ENCODE results near the gene PLEKHM2. TPM values are rescaled to one million over a fixed set of nuclear protein-coding genes. Genes with fewer than 3 reads are reported as not detected.

PLEKHM2 gene
- total RNA-seq, 1 donor from 2014 or later = 60.6 TPM

DNA sequence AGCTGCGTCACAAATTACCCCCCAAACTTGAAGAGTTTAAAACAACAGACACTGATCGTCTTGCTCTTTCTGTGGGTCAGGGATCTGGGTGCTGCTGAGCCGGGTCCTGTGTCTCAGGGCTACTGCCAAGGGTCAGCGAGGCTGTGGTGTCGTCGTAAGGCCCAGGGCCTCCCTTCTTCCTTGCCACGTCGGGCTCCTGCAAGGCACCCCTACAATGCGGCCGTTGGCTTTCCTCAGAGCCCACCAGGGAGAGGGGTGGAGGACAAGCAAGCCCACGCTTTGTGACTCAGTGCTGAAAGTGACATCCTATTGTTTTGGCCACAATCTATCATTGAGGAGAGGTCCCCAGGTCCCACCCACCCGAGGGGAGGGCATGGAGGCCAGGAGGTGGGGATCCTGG, 66.8 kb downstream of the PLEKHM2 start:
- TF ChIP-seq, protein P1, sequence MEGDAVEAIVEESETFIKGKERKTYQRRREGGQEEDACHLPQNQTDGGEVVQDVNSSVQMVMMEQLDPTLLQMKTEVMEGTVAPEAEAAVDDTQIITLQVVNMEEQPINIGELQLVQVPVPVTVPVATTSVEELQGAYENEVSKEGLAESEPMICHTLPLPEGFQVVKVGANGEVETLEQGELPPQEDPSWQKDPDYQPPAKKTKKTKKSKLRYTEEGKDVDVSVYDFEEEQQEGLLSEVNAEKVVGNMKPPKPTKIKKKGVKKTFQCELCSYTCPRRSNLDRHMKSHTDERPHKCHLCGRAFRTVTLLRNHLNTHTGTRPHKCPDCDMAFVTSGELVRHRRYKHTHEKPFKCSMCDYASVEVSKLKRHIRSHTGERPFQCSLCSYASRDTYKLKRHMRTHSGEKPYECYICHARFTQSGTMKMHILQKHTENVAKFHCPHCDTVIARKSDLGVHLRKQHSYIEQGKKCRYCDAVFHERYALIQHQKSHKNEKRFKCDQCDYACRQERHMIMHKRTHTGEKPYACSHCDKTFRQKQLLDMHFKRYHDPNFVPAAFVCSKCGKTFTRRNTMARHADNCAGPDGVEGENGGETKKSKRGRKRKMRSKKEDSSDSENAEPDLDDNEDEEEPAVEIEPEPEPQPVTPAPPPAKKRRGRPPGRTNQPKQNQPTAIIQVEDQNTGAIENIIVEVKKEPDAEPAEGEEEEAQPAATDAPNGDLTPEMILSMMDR (IDR thresholded peaks at IDR 0.05; ENCODE audit: unreplicated experiment) = no peak
- Mint-ChIP-seq H3K9me3 (no peaks in the 10 kb centered on the region), H3K4me3 (no peak overlapping the region), H3K27ac (no peak overlapping the region), H3K4me1 (peaks cover 11% of the 10 kb centered on the region), H3K36me3 (no peaks in the 10 kb centered on the region), H3K27me3 (ENCODE audit: low read depth) (no peaks in the 10 kb centered on the region)
- DNase-seq (ENCODE audit: low spot score in 2 of 2, unreplicated experiment in 2 of 2) = no peak

DNA sequence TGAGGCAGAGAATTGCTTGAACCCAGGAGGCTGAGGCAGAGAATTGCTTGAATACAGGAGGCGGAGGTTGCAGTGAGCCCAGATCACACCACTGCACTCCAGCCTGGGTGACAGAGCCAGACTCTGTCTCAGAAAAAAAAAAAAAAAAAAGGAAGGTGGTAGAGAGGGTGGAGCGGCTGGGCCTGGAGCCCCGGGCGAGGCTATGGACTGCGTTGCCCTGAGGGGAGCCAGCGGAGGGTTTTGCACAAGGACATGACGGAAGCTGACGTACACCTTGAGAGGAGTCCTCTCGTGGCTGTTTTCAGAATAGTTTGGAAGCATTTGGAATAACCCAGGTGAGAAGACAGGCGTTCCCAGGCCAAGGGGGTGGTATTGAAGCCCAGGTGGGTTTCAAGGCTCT, 67.6 kb downstream of the PLEKHM2 start:
- no peak overlapping the region for H3K4me3 Mint-ChIP-seq
- H3K27ac Mint-ChIP-seq = no peak overlapping the region
- H3K9me3 Mint-ChIP-seq = no peaks in the 10 kb centered on the region
- TF ChIP-seq, protein P1 (IDR thresholded peaks at IDR 0.05; ENCODE audit: unreplicated experiment) = no peak
- no peak for DNase-seq (ENCODE audit: low spot score in 2 of 2, unreplicated experiment in 2 of 2)
- H3K4me1 Mint-ChIP-seq = peaks cover 11% of the 10 kb centered on the region
- H3K27me3 Mint-ChIP-seq (ENCODE audit: low read depth) = no peaks in the 10 kb centered on the region
- no peaks in the 10 kb centered on the region for H3K36me3 Mint-ChIP-seq

DNA sequence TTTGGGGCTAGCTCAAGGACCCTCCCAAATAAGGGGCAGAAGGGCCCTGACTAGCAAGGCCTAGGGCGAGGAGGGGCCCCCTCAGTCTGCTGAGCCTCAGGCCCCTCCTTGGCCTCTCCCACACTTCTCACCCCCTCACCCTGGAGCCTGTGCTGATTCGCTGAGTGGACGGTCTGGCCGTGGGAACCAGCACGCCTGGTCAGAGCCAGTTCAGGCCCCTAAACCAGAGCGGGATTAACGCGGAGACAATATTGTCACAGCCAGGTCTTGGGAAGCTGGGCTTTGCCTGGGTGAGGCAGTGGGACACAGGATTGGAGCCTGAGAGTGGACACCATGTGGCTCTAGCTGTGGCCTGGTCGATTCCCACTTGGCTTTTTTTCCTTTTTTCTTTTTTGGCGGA, 69.7 kb downstream of the PLEKHM2 start:
- no peak for DNase-seq (ENCODE audit: low spot score in 2 of 2, unreplicated experiment in 2 of 2)
- peaks cover 16% of the 10 kb centered on the region for H3K4me1 Mint-ChIP-seq
- TF ChIP-seq, protein P1 (IDR thresholded peaks at IDR 0.05; ENCODE audit: unreplicated experiment) = no peak
- H3K9me3 Mint-ChIP-seq = no peaks in the 10 kb centered on the region
- H3K4me3 Mint-ChIP-seq = no peak overlapping the region
- H3K27ac Mint-ChIP-seq = no peak overlapping the region
- H3K36me3 Mint-ChIP-seq = no peaks in the 10 kb centered on the region
- H3K27me3 Mint-ChIP-seq (ENCODE audit: low read depth) = no peaks in the 10 kb centered on the region

DNA sequence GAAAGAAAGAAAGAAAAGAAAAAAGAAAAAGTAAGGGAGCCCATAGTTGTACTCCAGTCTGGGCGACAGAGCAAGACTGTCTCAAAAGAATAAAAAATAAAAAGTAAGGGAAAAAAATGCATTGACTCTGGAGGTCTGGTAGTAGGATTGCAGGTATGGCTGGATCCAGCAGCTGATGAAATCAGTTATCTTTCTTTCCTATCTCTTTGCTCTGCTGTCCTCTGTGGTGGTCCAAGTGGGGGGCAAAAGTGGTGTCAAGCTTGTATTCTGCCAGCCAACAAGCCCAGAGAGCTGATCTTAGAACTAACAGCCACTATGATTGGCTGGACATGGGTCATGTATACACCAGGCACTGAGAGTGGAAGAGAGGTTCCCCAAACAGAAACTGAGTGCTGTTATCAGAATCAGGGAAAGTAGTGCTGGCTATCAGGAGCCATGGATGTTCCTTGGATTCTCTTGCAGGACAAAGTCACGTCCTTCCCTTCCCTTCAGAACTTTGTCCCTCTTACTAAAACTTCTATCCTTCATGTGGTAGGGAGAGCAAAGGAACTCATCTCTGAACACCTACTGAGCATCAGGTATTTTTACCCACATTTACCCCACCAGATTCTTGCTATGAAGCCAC, 71.0 kb downstream of the PLEKHM2 start:
- no peak for DNase-seq (ENCODE audit: low spot score in 2 of 2, unreplicated experiment in 2 of 2)
- Mint-ChIP-seq H3K27me3 (ENCODE audit: low read depth) (no peaks in the 10 kb centered on the region), H3K27ac (no peak overlapping the region), H3K4me1 (peaks cover 11% of the 10 kb centered on the region), H3K9me3 (no peaks in the 10 kb centered on the region), H3K4me3 (no peak overlapping the region), H3K36me3 (no peaks in the 10 kb centered on the region)
- TF ChIP-seq, protein P1 (IDR thresholded peaks at IDR 0.05; ENCODE audit: unreplicated experiment) = no peak

DNA sequence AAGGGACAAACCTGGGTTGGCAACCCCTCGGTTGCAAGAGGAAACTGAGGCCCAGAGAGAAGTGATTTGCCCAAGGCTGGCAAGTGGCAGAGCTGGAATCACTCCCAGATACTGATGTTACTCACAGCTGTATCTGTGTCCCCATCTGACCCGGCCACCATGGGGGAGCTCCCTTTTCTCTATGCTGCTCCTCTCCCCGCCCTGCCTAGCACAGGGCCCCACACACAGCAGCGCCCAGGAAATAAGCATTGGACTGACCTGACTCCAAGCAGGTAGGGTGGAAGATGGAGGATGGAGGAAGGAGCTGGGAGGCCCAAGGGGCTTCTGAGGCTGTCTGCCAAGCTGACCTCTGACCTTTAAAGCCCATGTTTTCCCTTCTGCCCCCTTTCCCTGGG, 71.5 kb downstream of the PLEKHM2 start:
- Mint-ChIP-seq H3K4me1 (peaks cover 14% of the 10 kb centered on the region), H3K27ac (no peak overlapping the region), H3K27me3 (ENCODE audit: low read depth) (no peaks in the 10 kb centered on the region), H3K4me3 (no peak overlapping the region), H3K9me3 (no peaks in the 10 kb centered on the region), H3K36me3 (no peaks in the 10 kb centered on the region)
- TF ChIP-seq, protein P1 (IDR thresholded peaks at IDR 0.05; ENCODE audit: unreplicated experiment) = no peak
- no peak for DNase-seq (ENCODE audit: low spot score in 2 of 2, unreplicated experiment in 2 of 2)
